ENCODE data around the gene ZBTB20.

- TF ChIP-seq, protein P1, sequence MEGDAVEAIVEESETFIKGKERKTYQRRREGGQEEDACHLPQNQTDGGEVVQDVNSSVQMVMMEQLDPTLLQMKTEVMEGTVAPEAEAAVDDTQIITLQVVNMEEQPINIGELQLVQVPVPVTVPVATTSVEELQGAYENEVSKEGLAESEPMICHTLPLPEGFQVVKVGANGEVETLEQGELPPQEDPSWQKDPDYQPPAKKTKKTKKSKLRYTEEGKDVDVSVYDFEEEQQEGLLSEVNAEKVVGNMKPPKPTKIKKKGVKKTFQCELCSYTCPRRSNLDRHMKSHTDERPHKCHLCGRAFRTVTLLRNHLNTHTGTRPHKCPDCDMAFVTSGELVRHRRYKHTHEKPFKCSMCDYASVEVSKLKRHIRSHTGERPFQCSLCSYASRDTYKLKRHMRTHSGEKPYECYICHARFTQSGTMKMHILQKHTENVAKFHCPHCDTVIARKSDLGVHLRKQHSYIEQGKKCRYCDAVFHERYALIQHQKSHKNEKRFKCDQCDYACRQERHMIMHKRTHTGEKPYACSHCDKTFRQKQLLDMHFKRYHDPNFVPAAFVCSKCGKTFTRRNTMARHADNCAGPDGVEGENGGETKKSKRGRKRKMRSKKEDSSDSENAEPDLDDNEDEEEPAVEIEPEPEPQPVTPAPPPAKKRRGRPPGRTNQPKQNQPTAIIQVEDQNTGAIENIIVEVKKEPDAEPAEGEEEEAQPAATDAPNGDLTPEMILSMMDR (IDR thresholded peaks at IDR 0.05; ENCODE audit: low read depth, low read length), result no peak
- TF ChIP-seq EZH2phosphoT487 (IDR thresholded peaks at IDR 0.05; ENCODE audit: low read depth), result no peak
These were observed 75.9 kb downstream of the ZBTB20 start for GRCh38 chr3:115071166-115071565.

Data from OCI-LY3 (cell line).